Lower leg skin (tissue), 3 donors: ENCODE results near the gene HOXC6.

ENCODE experiments used
- CTCF ChIP-seq, 3 donors: fragments of 450-650 bp; IDR thresholded peaks; one replicate each; pipeline ENCODE4 v1.5.1; 2016; ENCODE audit warnings: antibody characterized with exemption in 3 of 3, mild to moderate bottlenecking in 3 of 3, moderate library complexity in 2 of 3
- POLR2A ChIP-seq, 2 donors: fragments of 450-650 bp; IDR thresholded peaks; one replicate each; pipeline ENCODE4 v1.6.1; 2016 to 2017; ENCODE audit warnings: antibody characterized with exemption in 2 of 2, mild to moderate bottlenecking in 1 of 2, moderate library complexity in 1 of 2

- TF ChIP-seq CTCF (IDR thresholded peaks at IDR 0.05) (no peak), POLR2A (IDR thresholded peaks at IDR 0.05) (no peak)
Measured at GRCh38 chr12:54010972-54011664, 17.1 kb upstream of the HOXC6 start.
